GM12801 (cell line): ENCODE data around the gene ATP5F1E.

Source experiments
- TF ChIP-seq, protein P1 (sequence below): IDR thresholded peaks from one replicate; pipeline ENCODE4 v1.5.1; 2011; ENCODE audit warnings: control low read depth; ENCODE audit not compliant: insufficient read length; ENCODE audit errors: extremely low read depth

Gene ATP5F1E

GRCh38 chr20:59003836-59004492 lies 28.2 kb downstream of the ATP5F1E start:
- TF ChIP-seq, protein P1, sequence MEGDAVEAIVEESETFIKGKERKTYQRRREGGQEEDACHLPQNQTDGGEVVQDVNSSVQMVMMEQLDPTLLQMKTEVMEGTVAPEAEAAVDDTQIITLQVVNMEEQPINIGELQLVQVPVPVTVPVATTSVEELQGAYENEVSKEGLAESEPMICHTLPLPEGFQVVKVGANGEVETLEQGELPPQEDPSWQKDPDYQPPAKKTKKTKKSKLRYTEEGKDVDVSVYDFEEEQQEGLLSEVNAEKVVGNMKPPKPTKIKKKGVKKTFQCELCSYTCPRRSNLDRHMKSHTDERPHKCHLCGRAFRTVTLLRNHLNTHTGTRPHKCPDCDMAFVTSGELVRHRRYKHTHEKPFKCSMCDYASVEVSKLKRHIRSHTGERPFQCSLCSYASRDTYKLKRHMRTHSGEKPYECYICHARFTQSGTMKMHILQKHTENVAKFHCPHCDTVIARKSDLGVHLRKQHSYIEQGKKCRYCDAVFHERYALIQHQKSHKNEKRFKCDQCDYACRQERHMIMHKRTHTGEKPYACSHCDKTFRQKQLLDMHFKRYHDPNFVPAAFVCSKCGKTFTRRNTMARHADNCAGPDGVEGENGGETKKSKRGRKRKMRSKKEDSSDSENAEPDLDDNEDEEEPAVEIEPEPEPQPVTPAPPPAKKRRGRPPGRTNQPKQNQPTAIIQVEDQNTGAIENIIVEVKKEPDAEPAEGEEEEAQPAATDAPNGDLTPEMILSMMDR = no peak

DNA sequence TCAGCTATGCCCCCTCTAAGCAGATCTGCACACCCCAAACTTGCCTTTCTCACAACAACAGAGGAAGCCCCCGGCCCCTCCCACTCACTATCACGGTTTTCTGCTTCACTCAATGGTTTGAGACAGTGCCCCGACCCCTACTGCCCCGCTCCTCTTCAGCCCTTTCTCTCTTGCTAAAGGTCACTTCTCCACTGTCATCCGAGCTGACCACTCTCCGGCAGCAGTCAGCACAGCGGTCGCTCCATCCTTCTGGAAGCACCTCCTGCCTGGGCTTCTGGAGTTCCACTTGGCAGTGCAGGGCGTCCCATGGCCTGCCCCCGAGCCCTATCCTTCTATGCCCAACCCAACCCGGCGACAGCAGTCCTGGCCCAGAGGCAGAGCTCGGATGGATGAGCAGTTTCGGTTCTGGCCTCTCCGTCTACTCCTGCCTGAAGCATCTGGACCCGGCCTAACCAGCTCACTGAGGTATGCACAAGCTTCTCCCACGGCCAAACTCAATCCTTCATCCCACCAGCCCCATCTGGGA lies 29.2 kb downstream of the ATP5F1E start:
- TF ChIP-seq, protein P1 = no peak

- TF ChIP-seq, protein P1 = no peak
Observed at GRCh38 chr20:59002388-59002787, 29.7 kb downstream of the ATP5F1E start.

- TF ChIP-seq, protein P1 = no peak
Observed at GRCh38 chr20:59001449-59002171, 30.5 kb downstream of the ATP5F1E start.

GRCh38 chr20:59001068-59001448 lies 31.1 kb downstream of the ATP5F1E start:
- TF ChIP-seq, protein P1 = no peak

DNA sequence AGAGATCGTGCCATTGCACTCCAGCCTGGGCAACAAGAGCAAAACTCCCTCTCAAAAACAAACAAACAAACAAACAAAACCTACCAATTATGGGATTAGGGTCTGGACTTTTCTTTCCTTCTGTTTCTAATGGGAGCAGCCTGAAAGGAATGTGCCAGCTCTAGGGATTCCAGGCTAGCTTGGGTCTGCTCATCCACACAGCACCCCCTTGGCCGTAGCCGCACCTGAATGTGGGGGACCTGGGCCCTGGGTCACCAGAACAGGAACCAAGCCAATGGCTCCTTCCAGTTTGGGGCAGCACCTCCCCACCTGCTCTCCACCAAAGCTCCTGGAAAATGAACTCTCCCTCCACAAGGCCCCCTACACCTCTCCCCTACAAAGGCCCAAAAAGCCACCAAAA lies 31.8 kb downstream of the ATP5F1E start:
- TF ChIP-seq, protein P1 = no peak

DNA sequence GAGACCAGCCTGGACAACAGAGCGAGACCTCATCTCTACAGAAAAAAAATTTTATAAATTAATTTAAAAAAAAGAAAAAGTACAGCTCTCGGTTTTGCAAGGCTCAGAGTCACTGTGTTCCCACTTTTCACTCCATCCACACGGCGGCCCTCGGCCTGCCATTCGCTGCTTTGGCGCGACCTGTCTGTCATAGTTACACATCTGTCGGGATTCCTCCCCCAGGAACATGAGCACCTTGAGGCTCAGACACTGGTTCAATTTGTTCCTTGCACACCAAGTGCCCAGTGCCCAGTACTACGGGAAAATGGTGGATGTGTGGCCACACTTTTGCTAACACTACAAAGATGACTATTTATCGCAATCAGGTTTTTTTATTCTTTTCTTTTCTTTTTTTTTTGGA lies 33.5 kb downstream of the ATP5F1E start:
- TF ChIP-seq, protein P1 = no peak
